Mucosa of rectum (tissue), 2 donors: ENCODE data around the gene MSRB1.
"Not testable (repeated sequence)": the region's sequence is repeated elsewhere in the genome, so short reads cannot be mapped to it uniquely, and the experiment has no call there.

Experiments
- H3K27ac ChIP-seq, 2 donors: one replicate each; pipeline ENCODE4 v1.7.0; 2013; ENCODE audit warnings: inconsistent platforms in 2 of 2, low read depth in 2 of 2, low read length in 2 of 2
- H3K27me3 ChIP-seq, 2 donors: one replicate each; pipeline ENCODE4 v1.7.0; 2013; ENCODE audit warnings: low read length in 2 of 2; ENCODE audit not compliant: control insufficient read depth in 2 of 2, insufficient read depth in 2 of 2
- H3K36me3 ChIP-seq, 2 donors: one replicate each; pipeline ENCODE4 v1.7.0; 2013; ENCODE audit warnings: low read length in 2 of 2; ENCODE audit not compliant: control insufficient read depth in 2 of 2, insufficient read depth in 2 of 2
- H3K4me1 ChIP-seq, 2 donors: one replicate each; pipeline ENCODE4 v1.7.0; 2013; ENCODE audit warnings: low read length in 2 of 2, mild to moderate bottlenecking in 1 of 2; ENCODE audit not compliant: control insufficient read depth in 2 of 2, insufficient read depth in 2 of 2
- H3K4me3 ChIP-seq, 2 donors: one replicate each; pipeline ENCODE4 v1.7.0; 2013; ENCODE audit warnings: low read length in 2 of 2
- H3K9ac ChIP-seq, 2 donors: one replicate each; pipeline ENCODE4 v1.7.0; 2013; ENCODE audit warnings: low read length in 2 of 2, low read depth in 1 of 2, mild to moderate bottlenecking in 1 of 2
- H3K9me3 ChIP-seq, 2 donors: one replicate each; pipeline ENCODE4 v1.7.0; 2013; ENCODE audit warnings: low read length in 2 of 2; ENCODE audit not compliant: control insufficient read depth in 2 of 2
- donor health status: healthy.
- donor health status: Normal muscosa, but diverticular disease.

MSRB1 gene

DNA sequence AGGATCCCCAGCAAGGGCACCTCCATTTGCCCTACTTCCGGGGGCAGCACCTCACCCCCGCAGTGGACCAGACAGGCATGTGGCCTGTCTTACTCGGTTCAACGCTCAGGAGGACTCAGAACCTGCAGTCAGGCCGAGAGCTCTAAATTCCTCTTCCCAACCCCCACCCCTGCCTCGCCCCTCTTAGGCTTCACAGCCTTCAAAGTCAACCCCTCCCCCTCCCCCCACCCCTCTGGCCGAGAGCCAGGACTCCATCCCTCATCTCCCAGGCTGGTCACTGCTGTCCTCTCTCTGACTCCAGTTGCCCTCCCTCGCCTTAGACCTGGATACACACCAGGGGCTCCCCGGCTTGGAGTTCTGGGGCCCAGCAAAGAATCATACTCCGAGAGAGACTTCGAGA, 16.7 kb downstream of the MSRB1 start:
- Histone ChIP-seq H3K27me3 (no peaks in the 10 kb centered on the region), H3K36me3 (no peaks in the 10 kb centered on the region)

DNA sequence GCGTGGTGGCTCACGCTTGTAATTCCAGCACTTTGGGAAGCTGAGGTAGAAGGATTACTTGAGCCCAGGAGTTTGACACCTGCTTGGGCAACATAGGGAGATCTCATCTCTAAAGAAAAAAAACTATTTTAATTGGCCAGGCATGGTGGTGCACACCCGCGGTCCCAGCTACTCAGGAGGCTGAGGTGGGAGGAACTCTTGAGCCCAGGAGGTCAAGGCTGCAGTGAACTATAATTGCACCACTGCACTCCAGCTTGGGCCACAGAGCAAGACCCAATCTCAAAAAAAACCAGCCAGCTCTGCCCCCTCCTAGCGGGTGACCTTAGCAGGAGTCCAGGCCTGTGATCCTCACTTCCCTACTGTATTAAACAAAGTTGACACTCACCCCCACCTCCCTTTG, 18.9 kb downstream of the MSRB1 start:
- peaks cover 19 to 20% of the 10 kb centered on the region in 2 donors for H3K27me3 ChIP-seq
- no peaks in the 10 kb centered on the region for H3K36me3 ChIP-seq
- H3K9me3 ChIP-seq, result no peaks in the 10 kb centered on the region
- no peak overlapping the region for H3K9ac ChIP-seq
- peaks cover 8 to 10% of the 10 kb centered on the region in 2 donors for H3K4me1 ChIP-seq
- H3K27ac ChIP-seq, result no peak overlapping the region
- no peak overlapping the region for H3K4me3 ChIP-seq

More for the DNA sequence above, 16.7 kb downstream of the MSRB1 start:
- H3K4me3 ChIP-seq, result no peak overlapping the region
- H3K9me3 ChIP-seq, result no peaks in the 10 kb centered on the region
- H3K27ac ChIP-seq, result no peak overlapping the region
- H3K4me1 ChIP-seq, result peaks cover 6 to 13% of the 10 kb centered on the region in 2 donors
- H3K9ac ChIP-seq, result no peak overlapping the region

DNA sequence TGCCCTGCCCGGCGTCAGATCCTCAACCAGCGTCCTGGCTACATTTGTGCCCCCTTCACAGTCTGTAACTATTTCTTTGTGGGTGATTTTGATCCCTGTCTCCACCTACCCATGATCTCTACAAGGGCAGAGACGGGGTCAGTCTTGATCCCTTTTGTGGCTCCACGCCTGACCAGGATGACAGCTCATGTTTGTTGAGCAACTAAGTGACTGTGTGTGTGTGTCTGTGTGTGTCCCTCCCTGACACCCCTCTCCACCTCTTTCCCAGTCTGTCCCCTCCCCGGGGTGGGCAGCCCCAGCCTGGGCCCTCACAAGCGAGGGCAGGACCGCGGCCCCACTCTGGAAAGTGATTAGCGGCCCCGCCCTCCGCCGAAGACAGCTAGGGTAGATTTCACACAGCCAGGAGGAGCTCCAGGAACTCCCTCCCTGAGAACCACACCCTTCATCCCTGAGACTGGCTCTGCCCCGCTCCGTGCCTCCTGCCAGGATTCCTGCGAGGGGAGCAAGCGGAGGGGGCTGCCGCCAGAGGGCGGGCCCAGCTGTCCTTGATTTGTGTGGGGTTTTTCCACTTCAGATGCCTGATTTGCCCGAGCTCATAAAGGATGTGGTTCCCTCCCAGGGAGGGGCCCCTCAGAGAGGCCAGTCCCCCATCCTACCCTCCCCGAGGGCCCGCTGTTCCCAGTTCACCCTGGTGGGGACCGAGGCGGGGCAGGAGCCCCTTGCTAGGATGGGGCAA, 19.5 kb downstream of the MSRB1 start:
- H3K9ac ChIP-seq, result peak overlapping the region in 1 of 2 donors; percentile 14
- peaks cover 19 to 24% of the 10 kb centered on the region in 2 donors for H3K27me3 ChIP-seq
- peaks cover 8 to 10% of the 10 kb centered on the region in 2 donors for H3K4me1 ChIP-seq
- no peaks in the 10 kb centered on the region for H3K36me3 ChIP-seq
- no peak overlapping the region for H3K4me3 ChIP-seq
- no peak overlapping the region for H3K27ac ChIP-seq
- no peaks in the 10 kb centered on the region for H3K9me3 ChIP-seq

DNA sequence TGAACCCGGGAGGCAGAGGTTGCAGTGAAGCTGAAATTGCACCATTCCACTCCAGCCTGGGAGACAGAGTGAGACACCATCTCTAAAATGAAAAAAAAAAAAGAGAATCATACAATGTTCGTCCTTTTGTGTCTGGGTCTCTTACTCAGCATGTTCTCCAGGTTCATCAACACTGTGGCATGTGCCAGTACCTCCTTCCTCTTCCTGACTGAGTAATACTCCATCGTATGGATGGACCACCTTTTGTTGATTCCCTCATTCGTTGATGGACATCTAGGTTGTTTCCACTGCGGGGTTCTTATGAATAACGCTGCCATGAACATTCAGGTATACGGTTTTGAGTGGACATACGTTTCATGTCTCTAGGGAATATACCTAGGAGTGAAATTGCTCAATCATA, 20.6 kb downstream of the MSRB1 start:
- H3K36me3 ChIP-seq, result no peaks in the 10 kb centered on the region
- no peaks in the 10 kb centered on the region for H3K9me3 ChIP-seq
- no peak overlapping the region for H3K9ac ChIP-seq
- peaks cover 8 to 10% of the 10 kb centered on the region in 2 donors for H3K4me1 ChIP-seq
- H3K4me3 ChIP-seq, result no peak overlapping the region
- peaks cover 23 to 27% of the 10 kb centered on the region in 2 donors for H3K27me3 ChIP-seq
- H3K27ac ChIP-seq, result no peak overlapping the region

DNA sequence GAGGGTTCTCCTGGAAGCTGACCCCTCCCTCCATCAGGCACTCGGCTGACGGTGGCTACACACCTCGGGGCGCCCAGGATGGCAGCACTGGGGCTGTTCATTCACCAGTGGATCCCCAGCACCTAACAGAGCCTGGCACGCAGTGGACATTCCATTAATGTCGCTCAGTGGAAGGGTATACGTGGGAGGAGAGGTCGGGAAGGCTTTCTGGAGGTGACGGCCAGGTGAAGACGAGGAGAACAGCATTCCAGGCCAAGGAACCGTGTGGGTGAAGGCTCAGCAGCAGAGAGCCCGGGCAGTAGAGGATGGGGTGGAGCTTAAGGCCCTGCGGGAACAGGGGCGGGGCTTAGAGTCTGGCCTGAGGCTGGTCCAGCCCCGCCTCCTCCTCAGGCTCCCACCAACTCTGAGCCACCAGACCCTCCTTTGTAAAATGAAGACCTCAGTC, 22.2 kb downstream of the MSRB1 start:
- Histone ChIP-seq H3K9me3 (no peaks in the 10 kb centered on the region), H3K9ac (no peak overlapping the region), H3K4me3 (no peak overlapping the region), H3K36me3 (no peaks in the 10 kb centered on the region), H3K4me1 (peaks cover 8 to 10% of the 10 kb centered on the region in 2 donors), H3K27me3 (peaks cover 31 to 33% of the 10 kb centered on the region in 2 donors), H3K27ac (no peak overlapping the region)

DNA sequence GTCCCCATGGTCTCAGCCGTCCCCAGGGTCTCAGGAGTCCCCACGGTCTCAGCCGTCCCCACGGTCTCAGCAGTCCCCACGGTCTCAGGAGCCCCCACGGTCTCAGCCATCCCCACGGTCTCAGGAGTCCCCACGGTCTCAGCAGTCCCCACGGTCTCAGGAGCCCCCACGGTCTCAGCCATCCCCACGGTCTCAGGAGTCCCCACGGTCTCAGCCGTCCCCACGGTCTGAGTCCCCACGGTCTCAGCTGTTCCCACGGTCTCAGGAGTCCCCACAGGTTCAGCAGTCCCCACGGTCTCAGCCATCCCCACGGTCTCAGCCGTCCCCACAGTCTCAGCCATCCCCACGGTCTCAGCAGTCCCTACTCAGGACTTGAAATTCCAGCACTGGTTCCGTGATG, 22.9 kb downstream of the MSRB1 start:
- not testable (repeated sequence) for H3K4me1 ChIP-seq, H3K36me3 ChIP-seq
- H3K27me3 ChIP-seq, result peaks cover 31 to 33% of the 10 kb centered on the region in 2 donors

DNA sequence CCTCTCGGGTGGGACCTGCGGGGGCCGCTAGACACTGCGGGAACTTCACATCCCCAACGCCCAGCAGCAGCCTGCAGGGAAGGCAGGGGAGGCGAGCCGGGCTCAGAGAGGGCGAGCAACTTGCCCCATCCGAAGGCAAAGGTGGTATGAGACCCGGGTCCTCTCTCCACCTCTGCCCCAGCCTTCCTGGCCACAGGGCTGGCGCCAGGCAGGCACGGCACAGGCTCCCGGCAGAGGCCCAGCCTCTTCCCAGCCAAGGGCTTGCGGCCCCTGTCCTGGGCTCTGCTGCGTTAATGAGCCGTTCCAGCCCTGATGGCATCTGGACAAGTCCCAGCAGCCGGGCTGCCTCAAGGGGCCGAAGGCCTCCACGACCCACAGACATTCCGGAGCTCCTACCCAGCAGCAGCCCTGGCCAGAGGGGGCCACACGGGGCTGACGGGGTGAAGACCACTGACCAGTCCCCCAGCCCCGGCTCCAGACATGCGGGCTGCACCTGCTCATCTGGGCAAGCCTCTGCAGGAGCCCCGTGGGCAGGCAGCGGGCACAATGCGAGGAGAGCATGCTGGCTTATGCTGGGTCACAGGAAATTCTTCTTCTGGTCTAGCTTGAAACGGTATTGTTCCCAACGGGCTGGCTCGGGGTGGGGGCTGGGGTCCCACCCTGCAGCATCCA, 23.5 kb downstream of the MSRB1 start:
- H3K36me3 ChIP-seq, result no peaks in the 10 kb centered on the region
- no peaks in the 10 kb centered on the region for H3K9me3 ChIP-seq
- no peak overlapping the region for H3K27ac ChIP-seq
- peaks cover 33 to 34% of the 10 kb centered on the region in 2 donors for H3K27me3 ChIP-seq
- peaks cover 8 to 14% of the 10 kb centered on the region in 2 donors for H3K4me1 ChIP-seq
- no peak overlapping the region for H3K4me3 ChIP-seq
- no peak overlapping the region for H3K9ac ChIP-seq

More for the DNA sequence above, 22.9 kb downstream of the MSRB1 start:
- not testable (repeated sequence) for H3K27ac ChIP-seq, H3K9ac ChIP-seq, H3K9me3 ChIP-seq, H3K4me3 ChIP-seq

DNA sequence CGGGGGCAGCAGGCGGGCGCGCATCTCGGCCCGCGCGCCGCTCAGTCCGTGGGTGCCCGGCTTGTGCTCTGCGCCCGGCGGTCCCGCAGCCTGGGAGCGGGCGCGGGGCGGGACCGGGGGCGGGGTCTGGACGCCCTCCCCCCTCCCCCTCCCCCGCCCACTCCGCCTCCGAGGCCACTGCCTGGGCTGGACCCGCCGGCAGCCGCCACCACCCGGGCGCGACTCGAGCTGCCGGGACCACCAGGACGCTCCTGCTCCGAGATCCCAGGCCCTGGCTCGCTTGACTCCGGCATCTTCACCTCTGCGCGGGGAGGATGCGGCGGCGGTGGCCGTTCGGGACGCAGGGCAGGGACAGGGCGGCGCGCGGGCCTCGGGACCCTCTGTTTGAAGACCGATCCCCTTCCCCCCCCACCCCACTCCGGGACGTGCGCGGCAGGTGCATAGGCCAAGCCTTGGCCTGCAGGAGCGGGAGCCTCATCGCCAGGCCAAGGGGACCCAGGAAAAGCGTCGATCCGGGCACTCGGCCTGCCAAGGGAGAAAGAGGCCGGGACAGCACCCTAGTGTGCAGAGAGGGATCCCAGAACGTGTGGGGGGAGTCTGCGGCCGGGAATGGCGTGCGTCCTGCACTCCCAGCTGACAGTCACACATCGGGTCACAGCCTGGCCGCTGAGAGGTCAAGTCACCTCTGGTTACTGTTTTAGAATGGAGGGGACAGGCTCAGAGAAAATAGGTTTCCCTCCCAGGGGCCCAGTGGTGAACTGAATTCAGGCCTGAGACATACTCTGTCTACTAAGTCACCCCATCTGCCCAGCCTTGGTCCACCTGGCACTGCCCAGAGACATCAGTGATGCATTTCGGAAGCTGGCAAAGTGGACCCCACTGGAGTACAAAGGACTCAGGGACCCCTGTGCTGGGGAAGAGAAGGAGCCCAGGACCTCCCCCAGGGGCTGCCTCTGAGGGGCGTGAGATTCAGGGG, 24.4 kb downstream of the MSRB1 start, which contains the start of gene HS3ST6:
TSS of gene HS3ST6 (minus strand) at position 65 of the 976 bp plus-strand sequence. CDS start 92 bp downstream, outside the sequence.
- Histone ChIP-seq H3K4me3 (no peak within 1 kb of the TSS), H3K9me3 (no peaks in the 10 kb centered on the region), H3K9ac (no peak within 1 kb of the TSS), H3K27ac (no peak within 1 kb of the TSS), H3K4me1 (peaks cover 16 to 17% of the 10 kb centered on the region in 2 donors), H3K36me3 (no peaks in the 10 kb centered on the region), H3K27me3 (peaks cover 33 to 36% of the 10 kb centered on the region in 2 donors)

DNA sequence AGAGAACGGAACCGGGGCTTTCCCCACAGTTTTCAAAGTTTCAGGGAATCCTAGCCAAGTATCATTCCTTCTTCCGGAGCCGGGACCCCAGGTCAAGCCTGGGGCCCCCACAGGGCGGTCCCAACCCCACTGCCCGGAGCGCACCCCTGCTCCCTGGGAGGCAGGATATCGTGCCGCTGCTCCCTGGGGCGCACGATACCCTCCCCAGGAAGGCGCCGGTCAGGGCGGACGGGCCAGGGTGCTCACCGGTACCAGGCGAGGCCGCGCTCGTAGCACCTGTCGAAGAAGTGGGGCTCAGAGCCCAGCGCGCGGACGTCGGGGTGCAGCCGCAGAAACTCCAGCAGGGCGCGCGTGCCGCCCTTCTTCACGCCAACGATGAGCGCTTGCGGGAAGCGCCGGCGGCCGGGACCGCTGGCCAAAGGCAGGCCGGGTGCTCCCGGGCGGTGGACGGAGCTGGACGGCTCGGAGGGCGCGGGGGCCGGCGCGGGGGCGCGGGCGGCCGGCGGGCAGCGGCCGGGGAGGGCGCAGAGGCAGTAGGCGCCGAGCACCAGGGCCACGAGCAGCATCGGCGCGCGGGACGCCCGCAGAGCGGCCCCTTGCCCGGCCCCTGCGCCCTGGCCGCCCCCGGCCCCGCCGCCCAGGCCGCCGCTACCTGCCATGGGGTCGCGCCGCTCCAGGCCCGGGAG, 25.2 kb downstream of the MSRB1 start:
- H3K27me3 ChIP-seq, result peaks cover 33 to 36% of the 10 kb centered on the region in 2 donors
- no peak overlapping the region for H3K4me3 ChIP-seq
- peaks cover 15 to 20% of the 10 kb centered on the region in 2 donors for H3K4me1 ChIP-seq
- H3K9ac ChIP-seq, result no peak overlapping the region
- no peaks in the 10 kb centered on the region for H3K9me3 ChIP-seq
- no peaks in the 10 kb centered on the region for H3K36me3 ChIP-seq
- H3K27ac ChIP-seq, result no peak overlapping the region
